ENCODE results near the gene PHF12. TPM values are rescaled to one million over a fixed set of nuclear protein-coding genes. Genes with fewer than 3 reads are reported as not detected.

PHF12 gene
- total and polyA plus RNA-seq, 2 of the 8 experiments (the other 6 are each of a cell fraction or from before 2014, with no cell fraction given): 38.8 to 65.7 TPM

DNA sequence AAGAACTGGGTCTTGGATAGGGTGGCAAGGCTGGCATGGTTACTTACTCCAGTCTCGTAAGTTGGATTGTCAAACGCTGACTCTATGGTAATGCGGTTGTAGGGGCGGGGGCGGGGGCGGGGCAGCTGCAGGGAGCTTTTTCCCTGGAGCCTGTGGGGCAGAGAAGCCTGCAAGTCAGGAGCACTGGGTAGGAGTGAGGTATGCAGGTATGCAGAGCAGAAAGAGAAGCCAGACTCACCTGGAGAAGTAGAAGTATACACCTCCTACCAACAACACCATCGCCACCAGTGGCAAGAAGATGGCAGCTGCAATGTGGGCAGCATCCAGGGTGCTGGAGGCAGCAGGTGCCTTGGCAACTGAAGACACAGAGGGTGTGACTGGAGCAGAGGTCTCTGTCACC lies 4.8 kb upstream of the PHF12 start:
- CTCF ChIA-PET (ENCODE audit: partially characterized antibody): interaction anchor here (0.8 to 15.6 kb wide), 8 partner anchors 8 to 159 kb away, joined by 3 to 548 read pairs (median 4); no protein-coding TSS in a partner anchor
- TF ChIP-seq PHF8 (conservative IDR thresholded peaks at IDR 0.05; ENCODE audit: low read depth, low read length) (no peak), NRF1 (IDR thresholded peaks at IDR 0.05; ENCODE audit: low read depth, low read length) (no peak), YY1 (IDR thresholded peaks at IDR 0.05; ENCODE audit: low read depth, low read length) (0 out of 2 replicates have a peak, but pooled peaks have one; percentile 28), TEAD4 (IDR thresholded peaks at IDR 0.05; ENCODE audit: low read depth, low read length) (peak; percentile 60; the same call in 1 of the 2 replicates)
- Histone ChIP-seq H3K36me3 (ENCODE audit: control insufficient read depth in 2 of 4, insufficient read depth in 4 of 4, low read length in 3 of 4) (no peaks in the 10 kb centered on the region), H4K8ac (ENCODE audit: extremely low read depth, insufficient read depth, low read length) (no peak overlapping the region), H3K27ac (ENCODE audit: low read depth, low read length) (no peak overlapping the region), H4K91ac (replicated peaks; ENCODE audit: insufficient read length, low read length) (no peak overlapping the region), H2BK15ac (ENCODE audit: low read length) (no peak overlapping the region), H4K20me1 (replicated peaks in 1 of 2; ENCODE audit: control insufficient read depth in 1 of 2, insufficient read depth in 2 of 2, low read length in 2 of 2) (no peaks in the 10 kb centered on the region), H3K23ac (ENCODE audit: insufficient read length) (no peak overlapping the region), H3K27me3 (replicated peaks in 1 of 4; ENCODE audit: control insufficient read depth in 3 of 4, extremely low read depth in 1 of 4, insufficient read depth in 3 of 4, low read length in 3 of 4) (no peaks in the 10 kb centered on the region), H2BK20ac (ENCODE audit: low read length) (no peak overlapping the region), H3K4me2 (ENCODE audit: insufficient read depth in 1 of 2, low read depth in 2 of 2, low read length in 2 of 2) (peak overlapping the region; percentile 12 to 27; a peak in 2 of 4 replicates), H2BK120ac (replicated peaks; ENCODE audit: low read depth, low read length) (no peak overlapping the region), H2BK12ac (ENCODE audit: low read depth, low read length) (no peak overlapping the region), H3K23me2 (ENCODE audit: low read depth, low read length) (peaks cover 5% of the 10 kb centered on the region), H2AK5ac (ENCODE audit: low read depth, low read length) (no peak overlapping the region), H2AFZ (ENCODE audit: low read length) (no peak overlapping the region), H3K4me3 (ENCODE audit: extremely low read depth in 1 of 4, insufficient read depth in 2 of 4, low read depth in 3 of 4, low read length in 4 of 4) (no peak overlapping the region), H4K5ac (ENCODE audit: insufficient read length, low read depth, low read length) (no peak overlapping the region), H3K4ac (replicated peaks; ENCODE audit: insufficient read length, low read depth, low read length) (no peak overlapping the region), H3K4me1 (replicated peaks in 1 of 4; ENCODE audit: control insufficient read depth in 3 of 4, insufficient read depth in 4 of 4, low read length in 3 of 4) (peaks cover 7 to 24% (median 11%) of the 10 kb centered on the region in 4 experiments; a peak in 5 of 7 replicates), H3K56ac (replicated peaks; ENCODE audit: insufficient read length, low read depth, low read length) (no peak overlapping the region), H3K14ac (ENCODE audit: insufficient read length) (no peak overlapping the region), H3K18ac (ENCODE audit: extremely low read depth, low read length) (no peak overlapping the region), H3K9ac (replicated peaks in 1 of 4; ENCODE audit: extremely low read depth in 1 of 4, low read depth in 3 of 4, low read length in 3 of 4) (no peak overlapping the region), H3K9me3 (ENCODE audit: insufficient read depth in 2 of 2, low read depth in 1 of 2, low read length in 1 of 2) (no peaks in the 10 kb centered on the region), H2BK5ac (ENCODE audit: low read depth, low read length) (no peak overlapping the region), H3K79me1 (ENCODE audit: low read depth, low read length) (no peaks in the 10 kb centered on the region; the same call in 1 of the 2 replicates), H3K79me2 (ENCODE audit: control insufficient read depth in 1 of 2, insufficient read depth in 2 of 2, low read length in 2 of 2) (no peaks in the 10 kb centered on the region)
- 79% methylated on average over 2 of the region's 7 CpGs; no CpG with 5 or more reads in 1 of the 2 experiments for WGBS, 2 experiments (ENCODE audit: extremely low coverage in 1 of 2, insufficient coverage in 1 of 2, insufficient read length in 1 of 2, insufficient replicate concordance in 2 of 2, low coverage in 1 of 2, low lambda C conversion rate in 2 of 2, missing lambda C conversion rate in 1 of 2)
- no peak for FAIRE-seq
- no peak for DNase-seq (ENCODE audit: low read depth in 1 of 2, low spot score in 2 of 2)
- POLR2A ChIA-PET (ENCODE audit: partially characterized antibody): interaction anchor here (1.2 to 1.4 kb wide), 2 partner anchors 16 to 46 kb away, joined by 3 to 5 read pairs; no protein-coding TSS in a partner anchor
